NCI-H748 (cell line): ENCODE results near the gene MAPK10.

Experiments used
- DNase-seq: peaks from one replicate; lab custom pipeline; 2025; ENCODE audit not compliant: unreplicated experiment; lab: John Stamatoyannopoulos, UW

Gene MAPK10

DNA sequence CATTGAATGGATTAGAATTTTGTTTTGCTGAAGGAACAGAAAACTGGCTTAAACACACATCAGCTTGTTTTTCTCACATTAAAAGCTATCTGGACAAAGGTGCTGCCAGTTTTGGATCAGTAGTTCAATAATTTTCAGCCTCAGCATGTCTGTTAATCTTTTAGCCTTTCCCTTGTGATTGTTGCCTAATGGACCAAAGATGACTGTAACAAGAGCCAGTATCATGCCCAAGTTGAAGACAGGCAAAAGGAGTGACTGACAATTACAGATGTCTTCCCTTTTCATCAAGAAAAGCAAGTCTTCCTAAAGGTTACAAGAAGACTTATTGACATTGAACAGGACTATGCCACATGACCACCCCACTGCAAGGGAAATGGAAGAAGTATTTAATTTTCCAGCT, 419.7 kb downstream of the MAPK10 start:
- no peak for DNase-seq
